HUES6 (cell line): ENCODE results near the gene CORO1C.
"Not testable (repeated sequence)": the region's sequence is repeated elsewhere in the genome, so short reads cannot be mapped to it uniquely, and the experiment has no call there.

Experiments
- H3K27ac ChIP-seq: 2 replicates; pipeline ENCODE4 v1.7.0; 2013; ENCODE audit warnings: low read depth, mild to moderate bottlenecking, low read length, inconsistent platforms
- H3K27me3 ChIP-seq: 2 replicates; pipeline ENCODE4 v1.6.1; 2013; ENCODE audit warnings: low read length; ENCODE audit not compliant: control insufficient read depth, insufficient read depth
- H3K36me3 ChIP-seq: 2 replicates; pipeline ENCODE4 v1.6.1; 2013; ENCODE audit warnings: low read length; ENCODE audit not compliant: control insufficient read depth, insufficient read depth
- H3K4me1 ChIP-seq: 2 replicates; pipeline ENCODE4 v1.6.1; 2013; ENCODE audit warnings: low read length; ENCODE audit not compliant: control insufficient read depth, insufficient read depth
- H3K4me3 ChIP-seq: 2 replicates; pipeline ENCODE4 v1.5.1; 2013; ENCODE audit warnings: low read depth, low read length
- H3K9ac ChIP-seq: one replicate; pipeline ENCODE4 v1.6.1; 2013; ENCODE audit warnings: mild to moderate bottlenecking, low read length
- H3K9me3 ChIP-seq: 2 replicates; pipeline ENCODE4 v1.6.1; 2013; ENCODE audit warnings: low read depth, low read length; ENCODE audit not compliant: control insufficient read depth, insufficient read depth

The CORO1C gene

DNA sequence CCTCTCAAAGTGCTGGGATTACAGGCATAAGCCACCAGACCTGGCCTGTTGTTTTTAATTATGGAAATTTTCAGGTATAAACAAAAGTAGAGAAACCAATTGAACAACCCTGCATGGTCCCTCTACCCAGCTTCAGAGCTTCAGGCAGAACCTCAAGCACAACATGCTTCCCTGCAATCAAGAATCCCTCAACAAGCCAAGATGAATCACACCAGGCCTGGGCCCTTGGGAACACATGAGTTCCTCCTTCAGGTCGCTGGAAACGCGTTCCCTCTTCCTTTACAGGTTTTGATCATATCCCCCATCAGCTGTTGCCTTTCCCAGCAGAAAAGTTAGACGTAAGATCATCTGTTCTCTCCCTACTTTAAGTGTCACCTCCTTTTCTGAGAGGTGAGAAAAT lies 20.5 kb upstream of the CORO1C start:
- Histone ChIP-seq H3K27me3 (no peaks in the 10 kb centered on the region), H3K9ac (no peak overlapping the region), H3K4me1 (no peaks in the 10 kb centered on the region), H3K27ac (no peak overlapping the region), H3K9me3 (peaks cover 8% of the 10 kb centered on the region; the same call in 1 of the 2 replicates), H3K4me3 (no peak overlapping the region), H3K36me3 (no peaks in the 10 kb centered on the region)

DNA sequence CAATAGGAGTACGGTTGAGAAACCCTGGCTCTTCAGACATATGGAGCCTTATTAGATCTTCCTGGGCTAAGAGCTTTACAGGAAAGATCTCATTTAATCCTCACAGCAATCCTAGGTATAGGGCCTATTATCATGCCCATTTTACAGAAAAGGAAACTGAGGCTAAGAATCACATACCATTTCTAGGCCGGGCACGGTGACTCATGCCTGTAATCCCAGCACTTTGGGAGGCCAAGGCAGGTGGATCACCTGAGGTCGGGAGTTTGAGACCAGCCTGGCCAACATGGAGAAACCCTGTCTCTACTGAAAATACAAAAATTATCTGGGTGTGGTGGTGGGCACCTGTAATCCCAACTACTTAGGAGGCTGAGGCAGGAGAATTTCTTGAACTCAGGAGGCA lies 19.7 kb upstream of the CORO1C start:
- not testable (repeated sequence) for H3K4me3 ChIP-seq, H3K4me1 ChIP-seq, H3K36me3 ChIP-seq, H3K9me3 ChIP-seq, H3K27me3 ChIP-seq, H3K9ac ChIP-seq, H3K27ac ChIP-seq

DNA sequence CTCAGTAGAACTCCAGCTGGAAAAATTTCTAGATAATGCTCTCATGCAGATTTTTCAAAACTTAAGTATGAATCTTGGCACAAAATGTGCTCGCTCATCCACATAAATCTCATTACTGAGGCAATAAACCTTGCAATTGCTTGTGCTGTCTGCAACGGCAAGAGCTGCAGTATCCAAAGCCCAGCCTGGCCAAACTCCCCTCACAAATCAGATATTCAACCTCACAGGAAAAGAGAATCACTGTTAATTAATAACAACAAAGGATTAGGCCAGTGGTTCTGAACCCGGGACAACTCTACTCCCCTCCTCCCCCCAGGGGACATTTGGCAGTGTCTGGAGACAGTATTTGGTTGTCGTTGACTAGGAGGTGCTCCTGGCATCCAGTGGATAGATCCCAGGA lies 19.2 kb upstream of the CORO1C start:
- no peak overlapping the region for H3K27ac ChIP-seq
- H3K4me1 ChIP-seq = no peaks in the 10 kb centered on the region

DNA sequence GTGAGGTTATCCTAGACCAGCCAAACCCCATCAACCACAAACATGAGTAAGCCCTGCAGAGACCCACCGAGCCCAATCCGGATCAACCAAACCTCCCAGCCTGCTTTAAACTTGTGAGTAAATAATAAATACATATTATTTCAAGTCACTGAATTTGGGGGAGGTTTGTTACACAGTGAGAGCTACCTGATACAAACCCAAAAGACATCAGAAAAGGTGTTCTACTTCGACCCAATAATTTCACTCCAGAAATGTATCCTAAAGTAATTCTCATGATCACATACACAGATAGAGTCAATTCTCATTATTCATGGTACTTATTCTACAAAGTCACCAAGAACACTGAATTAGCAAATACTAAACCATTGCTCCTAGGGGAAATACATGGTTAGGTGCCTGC lies 16.2 kb upstream of the CORO1C start:
- Histone ChIP-seq H3K4me1 (no peaks in the 10 kb centered on the region), H3K4me3 (no peak overlapping the region), H3K27me3 (no peaks in the 10 kb centered on the region), H3K9ac (no peak overlapping the region), H3K27ac (no peak overlapping the region), H3K36me3 (no peaks in the 10 kb centered on the region), H3K9me3 (peaks cover 8% of the 10 kb centered on the region; the same call in 1 of the 2 replicates)

More for the DNA sequence above, 19.2 kb upstream of the CORO1C start:
- peaks cover 8% of the 10 kb centered on the region; the same call in 1 of the 2 replicates for H3K9me3 ChIP-seq
- no peak overlapping the region for H3K4me3 ChIP-seq
- no peak overlapping the region for H3K9ac ChIP-seq
- no peaks in the 10 kb centered on the region for H3K36me3 ChIP-seq
- H3K27me3 ChIP-seq = no peaks in the 10 kb centered on the region

DNA sequence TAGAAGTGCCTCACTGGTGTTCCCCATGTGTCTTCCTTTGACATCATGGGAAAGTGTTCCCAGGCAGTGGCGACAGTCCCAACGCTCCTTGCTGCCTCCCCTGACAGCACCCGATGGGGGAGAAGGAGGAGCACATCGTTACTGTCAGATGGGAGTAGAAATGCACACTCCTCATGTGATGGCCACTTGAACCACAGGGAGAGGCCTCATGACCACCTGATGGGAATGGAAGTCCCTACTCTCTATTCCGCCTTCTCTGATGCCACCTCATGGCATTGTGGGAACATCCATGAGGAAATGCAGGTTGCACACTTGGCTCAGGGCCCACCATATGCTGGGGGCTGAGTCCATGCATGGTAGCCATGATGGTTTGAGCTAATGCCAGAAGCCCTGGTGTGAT lies 14.3 kb upstream of the CORO1C start:
- peaks cover 8% of the 10 kb centered on the region; the same call in 1 of the 2 replicates for H3K9me3 ChIP-seq
- no peaks in the 10 kb centered on the region for H3K27me3 ChIP-seq
- H3K9ac ChIP-seq = no peak overlapping the region
- no peak overlapping the region for H3K27ac ChIP-seq
- no peaks in the 10 kb centered on the region for H3K36me3 ChIP-seq
- H3K4me1 ChIP-seq = no peaks in the 10 kb centered on the region
- H3K4me3 ChIP-seq = no peak overlapping the region

DNA sequence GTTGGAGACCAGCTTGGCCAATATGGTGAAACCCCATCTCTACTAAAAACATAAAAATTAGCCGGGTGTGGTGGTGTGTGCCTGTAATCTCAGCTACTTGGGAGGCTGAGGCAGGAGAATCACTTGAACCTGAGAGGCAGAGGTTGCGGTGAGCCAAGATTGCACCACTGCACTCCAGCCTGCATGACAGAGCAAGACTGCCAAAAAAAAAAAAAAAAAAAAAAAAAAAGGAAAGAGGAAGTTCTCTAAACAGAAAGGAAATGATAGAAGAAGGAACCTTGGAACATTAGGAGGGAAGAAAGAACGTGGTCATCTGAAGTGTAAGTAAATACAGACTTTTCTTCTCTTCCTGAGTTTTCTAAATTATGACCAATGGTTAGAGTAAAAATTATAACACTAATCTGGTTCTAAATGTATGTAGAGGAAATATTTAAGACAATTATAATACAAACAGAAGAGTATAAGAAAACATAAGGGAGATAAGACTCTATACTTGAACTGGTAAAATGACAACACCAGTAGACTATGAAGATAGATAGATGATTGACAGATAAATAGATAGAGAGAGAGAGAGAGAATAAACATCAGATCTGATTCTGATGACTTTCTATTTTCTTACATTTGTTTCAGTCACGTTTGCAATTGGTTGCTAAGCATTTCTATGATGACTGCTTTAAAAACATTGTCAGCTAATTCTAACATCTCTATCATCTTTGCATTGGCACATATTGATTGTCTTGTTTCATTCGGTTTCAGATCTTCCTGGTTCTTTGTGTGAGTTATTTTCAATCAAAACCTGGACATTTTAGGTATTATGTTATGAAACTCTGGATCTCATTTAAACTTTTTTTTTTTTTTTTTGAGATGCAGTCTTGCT lies 12.9 kb upstream of the CORO1C start:
- Histone ChIP-seq H3K27ac (no peak overlapping the region), H3K4me3 (no peak overlapping the region)

DNA sequence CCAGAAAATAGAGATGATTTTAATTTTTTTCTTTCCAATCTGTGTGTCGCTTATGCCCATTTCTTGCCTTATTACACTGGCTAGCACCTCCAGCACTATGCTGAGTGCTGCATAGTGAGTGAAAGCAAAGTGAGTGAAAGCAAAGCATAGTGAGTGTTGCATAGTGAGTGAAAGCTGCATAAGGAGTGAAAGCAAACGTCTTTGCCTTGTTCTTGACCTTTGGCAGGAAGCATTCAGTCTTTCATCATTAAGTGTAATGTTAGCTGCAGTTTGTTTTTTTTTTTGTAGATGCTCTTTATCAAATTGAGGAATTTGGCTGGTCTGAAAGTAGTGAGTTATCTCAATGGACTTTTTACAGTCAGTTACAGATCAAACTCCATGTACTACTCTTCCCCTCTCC lies 6.9 kb upstream of the CORO1C start:
- H3K4me3 ChIP-seq = no peak overlapping the region
- H3K36me3 ChIP-seq = no peaks in the 10 kb centered on the region
- H3K27me3 ChIP-seq = no peaks in the 10 kb centered on the region
- no peak overlapping the region for H3K27ac ChIP-seq
- H3K9me3 ChIP-seq = peaks cover 5% of the 10 kb centered on the region; the same call in 1 of the 2 replicates
- no peak overlapping the region for H3K9ac ChIP-seq
- peaks cover 4% of the 10 kb centered on the region; the same call in 1 of the 2 replicates for H3K4me1 ChIP-seq

More for the DNA sequence above, 12.9 kb upstream of the CORO1C start:
- Histone ChIP-seq H3K9ac (no peak overlapping the region), H3K4me1 (no peaks in the 10 kb centered on the region), H3K36me3 (no peaks in the 10 kb centered on the region), H3K27me3 (no peaks in the 10 kb centered on the region), H3K9me3 (peaks cover 8% of the 10 kb centered on the region; the same call in 1 of the 2 replicates)

DNA sequence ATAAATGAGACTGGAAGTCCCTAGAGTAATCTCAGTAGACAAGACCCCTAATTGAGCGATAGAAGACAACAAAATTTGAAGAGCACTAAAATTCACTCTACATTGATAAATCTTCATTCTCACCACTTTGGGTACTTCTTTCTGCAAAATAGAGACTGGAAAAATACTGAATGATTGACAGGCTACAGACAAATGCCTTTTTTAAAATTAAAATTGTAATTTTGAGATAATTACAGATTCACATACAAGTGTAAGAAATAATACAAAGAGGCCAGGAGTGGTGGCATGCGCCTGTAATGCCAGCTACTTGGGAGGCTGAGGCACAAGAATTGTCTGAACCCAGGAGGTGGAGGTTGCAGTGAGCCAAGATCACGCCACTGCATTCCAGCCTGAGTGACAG lies 4.5 kb upstream of the CORO1C start:
- H3K27me3 ChIP-seq = no peaks in the 10 kb centered on the region
- H3K9me3 ChIP-seq = peaks cover 5% of the 10 kb centered on the region; the same call in 1 of the 2 replicates
- H3K36me3 ChIP-seq = no peaks in the 10 kb centered on the region
- no peak overlapping the region for H3K9ac ChIP-seq
- H3K4me3 ChIP-seq = no peak overlapping the region
- H3K4me1 ChIP-seq = peaks cover 13% of the 10 kb centered on the region
- H3K27ac ChIP-seq = no peak overlapping the region

DNA sequence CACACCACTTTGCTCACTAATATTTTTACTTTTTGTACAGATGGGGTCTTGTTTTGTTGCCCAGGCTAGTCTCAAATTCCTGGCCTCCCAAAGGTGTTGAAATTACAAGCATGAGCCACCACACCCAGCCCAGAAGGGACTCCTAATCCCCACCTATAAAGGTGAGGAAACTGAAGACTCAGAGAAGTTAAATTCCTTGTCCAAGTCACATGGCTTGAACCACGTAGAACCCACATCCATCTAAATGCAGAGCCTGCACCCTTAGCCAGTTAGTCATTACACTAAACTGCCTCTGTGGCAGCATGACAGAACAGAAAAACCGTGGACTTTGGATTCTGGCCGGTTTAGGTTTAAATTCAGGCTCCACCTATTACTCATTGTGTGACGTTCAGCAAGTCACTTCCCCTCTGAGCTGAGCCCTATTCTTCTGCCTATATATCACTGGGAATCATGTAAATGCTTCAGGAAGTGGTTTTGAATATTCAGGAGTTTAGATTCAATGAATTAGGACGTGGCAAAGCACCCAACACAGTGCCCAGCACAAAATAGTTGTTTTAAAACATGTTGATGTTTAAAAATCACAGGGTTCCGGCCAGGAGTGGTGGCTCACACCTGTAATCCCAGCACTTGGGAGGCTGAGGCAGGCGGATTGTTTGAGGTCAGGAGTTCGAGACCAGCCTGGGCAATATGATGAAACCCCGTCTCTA lies 3.0 kb upstream of the CORO1C start:
- H3K9me3 ChIP-seq = peaks cover 5% of the 10 kb centered on the region; the same call in 1 of the 2 replicates
- H3K4me1 ChIP-seq = peaks cover 19% of the 10 kb centered on the region
- no peak overlapping the region for H3K27ac ChIP-seq
- no peak overlapping the region for H3K9ac ChIP-seq
- no peak overlapping the region for H3K4me3 ChIP-seq
- H3K27me3 ChIP-seq = no peaks in the 10 kb centered on the region
- no peaks in the 10 kb centered on the region for H3K36me3 ChIP-seq

DNA sequence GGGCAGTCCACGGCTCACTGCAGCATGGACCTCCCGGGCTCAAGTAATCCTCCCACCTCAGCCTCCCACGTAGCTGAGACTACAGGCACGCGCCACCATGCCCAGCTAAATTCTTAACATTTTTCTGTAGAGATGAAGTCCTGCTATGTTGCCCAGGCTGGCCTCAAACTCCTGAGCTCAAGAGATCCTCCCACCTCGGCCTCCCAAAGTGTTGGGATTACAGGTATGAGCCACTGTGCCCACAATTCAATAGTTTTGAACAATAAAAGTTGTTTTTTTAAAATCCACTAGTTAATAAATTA lies 1.9 kb upstream of the CORO1C start:
- H3K4me1 ChIP-seq = peaks cover 26% of the 10 kb centered on the region
- not testable (repeated sequence) for H3K27ac ChIP-seq, H3K9me3 ChIP-seq, H3K9ac ChIP-seq, H3K4me3 ChIP-seq, H3K27me3 ChIP-seq, H3K36me3 ChIP-seq

DNA sequence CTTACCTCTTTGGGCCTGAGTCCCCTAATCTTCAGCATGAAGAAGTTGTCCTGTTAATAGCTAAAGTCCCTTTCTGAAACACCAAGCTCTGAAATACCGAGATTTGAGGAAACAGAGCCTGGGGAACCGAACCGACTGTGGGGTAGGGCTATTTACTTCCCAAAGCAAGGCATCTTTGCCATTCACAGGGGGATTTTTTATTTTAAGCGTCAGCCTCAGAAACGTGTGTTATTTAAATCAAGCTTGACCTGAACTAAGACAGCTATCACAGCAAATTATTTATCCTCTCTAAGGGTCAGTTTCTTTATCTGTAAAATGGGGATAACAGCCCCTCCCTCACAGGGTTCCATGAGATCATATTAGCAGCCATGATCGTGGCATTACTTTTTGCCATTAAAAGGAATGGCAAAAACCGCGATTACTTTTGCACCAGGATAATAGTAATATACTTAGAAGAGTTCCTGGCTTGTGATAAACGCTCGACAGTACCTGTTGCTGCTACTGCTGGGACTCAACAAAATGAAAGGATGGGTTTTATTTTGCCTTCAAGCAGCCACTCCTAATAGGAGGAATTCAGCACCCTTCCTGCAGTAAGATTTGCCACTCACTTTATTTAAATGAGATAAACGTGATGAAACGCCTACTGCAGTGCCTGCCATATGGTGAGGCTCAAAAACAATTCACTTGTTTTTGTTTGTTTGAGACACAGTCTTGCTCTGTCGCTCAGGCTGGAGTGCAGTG lies 1.3 kb upstream of the CORO1C start:
- H3K4me1 ChIP-seq = peaks cover 26% of the 10 kb centered on the region
- H3K9ac ChIP-seq = peak overlapping the region; percentile 50
- peak overlapping the region; percentile 76 for H3K4me3 ChIP-seq
- peak overlapping the region; percentile 35 for H3K27ac ChIP-seq
- no peaks in the 10 kb centered on the region for H3K9me3 ChIP-seq
- H3K36me3 ChIP-seq = no peaks in the 10 kb centered on the region
- no peaks in the 10 kb centered on the region for H3K27me3 ChIP-seq
